B cell (primary cell): ENCODE results near the gene ATP8B3. TPM values are rescaled to one million over a fixed set of nuclear protein-coding genes. Genes with fewer than 3 reads are reported as not detected.
A peak's percentile ranks its signal among the peaks of the same experiment; 100 is the strongest.

ENCODE experiments used
- ATAC-seq: fragments of 200-7000 bp; cut with Tn5 transposase; one replicate; pipeline ENCODE4 v1.10.0; 2021; ENCODE audit warnings: low read depth, mild to moderate bottlenecking, moderate number of reproducible peaks, moderate library complexity
- CTCF ChIA-PET: fragments of 350-600 bp; sonication (Branson Sonifier 250); formaldehyde crosslinking; loops from one replicate; lab custom pipeline; 2021; ENCODE audit warnings: antibody characterized with exemption, inconsistent platforms; lab: Charles Lee
- POLR2A ChIA-PET: fragments of 350-600 bp; sonication (Branson Sonifier 250); formaldehyde crosslinking; loops from one replicate; lab custom pipeline; 2021; ENCODE audit warnings: antibody characterized with exemption; lab: Charles Lee
- DNase-seq: peaks from one replicate; pipeline ENCODE4 v3.0.0; 2013
- H2AFZ ChIP-seq: 2 replicates; pipeline ENCODE4 v1.6.1; 2012; ENCODE audit warnings: mild to moderate bottlenecking, low read depth, low read length; ENCODE audit not compliant: insufficient read depth, poor library complexity, severe bottlenecking
- H3K27ac ChIP-seq, 2 donors: 1 replicate in 1 of 2; 2 replicates in 1 of 2; pipeline ENCODE4 v1.5.1; 2012 to 2013; ENCODE audit warnings: low read length in 2 of 2, mild to moderate bottlenecking in 2 of 2, moderate library complexity in 1 of 2
- H3K27me3 ChIP-seq, 4 experiments: fragments of 200-600 bp in 1 of 4; sonication (generic) in 1 of 4; replicated peaks in 1 of 4; 1 replicate in 2 of 4; 2 replicates in 2 of 4; pipeline versions ENCODE4 v1.6.1 to v1.7.0; 2013 to 2016; ENCODE audit warnings: low read length in 3 of 4, mild to moderate bottlenecking in 2 of 4, mixed read lengths in 1 of 4, moderate library complexity in 1 of 4; ENCODE audit not compliant: insufficient read depth in 4 of 4, control insufficient read depth in 3 of 4; ENCODE audit errors: control extremely low read depth in 1 of 4
- H3K36me3 ChIP-seq, 2 experiments: replicated peaks in 1 of 2; 1 replicate in 1 of 2; 2 replicates in 1 of 2; pipeline versions ENCODE4 v1.6.1 to v1.7.1; 2013; ENCODE audit warnings: low read length in 1 of 2; ENCODE audit not compliant: insufficient read depth in 2 of 2, control insufficient read depth in 1 of 2; ENCODE audit errors: control extremely low read depth in 1 of 2, extremely low read depth in 1 of 2
- H3K4me1 ChIP-seq, 2 donors: fragments of 200-600 bp in 1 of 2; sonication (generic) in 1 of 2; 1 replicate in 1 of 2; 2 replicates in 1 of 2; pipeline versions ENCODE4 v1.5.1 to v1.6.1; 2013 to 2017; ENCODE audit warnings: low read length in 2 of 2; ENCODE audit not compliant: control insufficient read depth in 2 of 2, insufficient read depth in 2 of 2
- H3K4me2 ChIP-seq: replicated peaks from 2 replicates; pipeline ENCODE3; 2012; ENCODE audit warnings: mild to moderate bottlenecking, low read depth, low read length; ENCODE audit not compliant: poor library complexity, severe bottlenecking
- H3K4me3 ChIP-seq, 5 experiments: fragments of 200-600 bp in 1 of 5; sonication (generic) in 1 of 5; 1 replicate in 3 of 5; 2 replicates in 2 of 5; pipeline versions ENCODE4 v1.5.1 to v1.7.0; 2011 to 2016; ENCODE audit warnings: low read length in 4 of 5, mild to moderate bottlenecking in 4 of 5, low read depth in 2 of 5, control low read depth in 1 of 5, moderate library complexity in 1 of 5; ENCODE audit not compliant: insufficient read depth in 1 of 5; ENCODE audit errors: control extremely low read depth in 1 of 5, extremely low read depth in 1 of 5
- H3K79me2 ChIP-seq: fragments of 200-600 bp; sonication (generic); one replicate; pipeline ENCODE4 v1.6.0; 2016; ENCODE audit warnings: low read length; ENCODE audit not compliant: control insufficient read depth, insufficient read depth
- H3K9ac ChIP-seq: fragments of 200-600 bp; sonication (generic); 2 replicates; pipeline ENCODE4 v1.6.1; 2017; ENCODE audit warnings: mild to moderate bottlenecking, low read length, moderate library complexity
- H3K9me3 ChIP-seq, 3 donors: one replicate each; pipeline versions ENCODE4 v1.6.1 to v1.7.1; 2013; ENCODE audit warnings: low read length in 2 of 3; ENCODE audit not compliant: control insufficient read depth in 2 of 3, insufficient read depth in 1 of 3; ENCODE audit errors: control extremely low read depth in 1 of 3
- H4K20me1 ChIP-seq: 2 replicates; pipeline ENCODE4 v1.6.0; 2012; ENCODE audit warnings: mild to moderate bottlenecking, low read length; ENCODE audit not compliant: insufficient read depth, control insufficient read depth, poor library complexity, severe bottlenecking
- H3K27ac Mint-ChIP-seq: one replicate; pipeline ENCODE4 v1.8.0; 2021; ENCODE audit warnings: mixed read lengths
- H3K27me3 Mint-ChIP-seq: one replicate; pipeline ENCODE4 v1.8.0; 2021; ENCODE audit warnings: mixed read lengths
- H3K4me1 Mint-ChIP-seq: one replicate; pipeline ENCODE4 v1.8.0; 2021; ENCODE audit warnings: mixed read lengths
- H3K4me3 Mint-ChIP-seq: one replicate; pipeline ENCODE4 v1.8.0; 2021; ENCODE audit warnings: mixed read lengths
- H3K9me3 Mint-ChIP-seq: one replicate; pipeline ENCODE4 v1.8.0; 2022; ENCODE audit warnings: mixed read lengths; ENCODE audit not compliant: insufficient read depth
- EZH2 ChIP-seq: IDR thresholded peaks from 2 replicates; pipeline ENCODE4 v1.6.1; 2012; ENCODE audit warnings: borderline replicate concordance, low read depth, mild to moderate bottlenecking, moderate library complexity, low read length; ENCODE audit not compliant: insufficient read depth, poor library complexity, severe bottlenecking
- WGBS: methylation state at CpG from one replicate; pipeline ENCODE4 v1.1.5; 2013; ENCODE audit warnings: missing lambda C conversion rate; ENCODE audit not compliant: insufficient coverage; 5-methylcytosine and 5-hydroxymethylcytosine counted together
- intact Hi-C: fragments of 100-400 bp; cut with micrococcal nuclease; formaldehyde crosslinking; loops from one replicate; pipeline ENCODE4 v1.10.0; 2022
- polyA plus RNA-seq: library from polyadenylated mRNA; depleted of rRNA; stranded (reverse); fragments of >200 nt; gene quantifications from 2 replicates; pipeline ENCODE4 v1.2.3, GENCODE V29; 2012
- total RNA-seq, 2 donors: library from RNA; stranded (reverse); fragments of 120-200 nt in 1 of 2; gene quantifications; 1 replicate in 1 of 2; 2 replicates in 1 of 2; pipeline versions ENCODE4 v1.2.3 to v1.2.4, GENCODE V29; 2013 to 2022
- TF ChIP-seq, protein P1 (sequence below): fragments of 200-600 bp; IDR thresholded peaks from one replicate; pipeline ENCODE4 v1.8.0; 2022; ENCODE audit warnings: antibody characterized with exemption, mild to moderate bottlenecking

ATP8B3 gene
- total and polyA plus RNA-seq, 2 donors (not counting 1 experiment from before 2014, with no cell fraction given), result 0.89 to 5.1 TPM

DNA sequence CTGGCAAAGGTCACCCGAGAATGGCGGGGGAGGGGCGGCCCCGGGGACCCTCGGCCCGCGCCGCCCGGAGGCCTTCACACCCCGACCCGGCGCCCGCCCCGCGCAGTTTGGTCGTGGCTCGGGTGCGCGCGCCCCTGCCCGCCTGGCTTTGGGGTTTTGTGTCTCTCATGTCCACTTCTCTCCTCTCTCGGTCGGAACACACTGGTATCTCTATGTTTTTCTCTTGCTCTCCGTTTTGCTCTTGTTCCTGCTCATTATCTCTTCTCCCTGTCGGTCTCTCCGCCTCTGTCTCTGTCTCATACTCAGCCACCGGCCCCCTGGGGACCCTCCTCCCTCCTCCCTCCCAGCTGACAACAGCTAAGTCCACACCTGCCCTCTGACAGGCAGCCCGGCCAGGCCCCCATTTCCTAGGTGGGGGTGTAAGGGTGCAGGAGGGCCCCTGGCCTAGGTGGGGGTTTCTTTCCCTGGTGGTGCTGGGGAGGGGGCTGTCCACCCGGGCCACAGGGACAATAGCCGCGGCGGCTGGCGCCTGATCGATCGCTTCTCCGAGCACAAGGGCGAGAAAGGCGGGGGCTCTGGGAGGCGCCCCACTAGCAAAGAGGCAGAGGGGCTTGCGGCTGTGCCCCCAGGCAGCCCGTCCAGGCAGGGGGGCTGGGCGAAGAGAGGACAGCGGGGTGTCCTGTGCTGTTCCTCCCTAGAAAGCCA, 56.5 kb downstream of the ATP8B3 start:
- H3K4me3 Mint-ChIP-seq, result peak overlapping the region; percentile 68
- H3K4me1 Mint-ChIP-seq, result peaks cover 25% of the 10 kb centered on the region
- H3K27me3 Mint-ChIP-seq, result peaks cover 31% of the 10 kb centered on the region
- H3K27ac Mint-ChIP-seq, result peak overlapping the region; percentile 74
- H3K4me2 ChIP-seq, result peak overlapping the region; percentile 52
- H3K27me3 ChIP-seq, result peaks cover 0 to 85% (median 58%) of the 10 kb centered on the region in 4 experiments
- H3K4me3 ChIP-seq, result no peak overlapping the region
- no peak overlapping the region for H3K9ac ChIP-seq
- POLR2A ChIA-PET, result no interaction called here
- DNase-seq, result peak; percentile 40
- H3K9me3 ChIP-seq, result peaks cover 0 to 68% (median 0%) of the 10 kb centered on the region in 3 donors
- no peaks in the 10 kb centered on the region for H3K79me2 ChIP-seq
- CTCF ChIA-PET, result no interaction called here
- H3K9me3 Mint-ChIP-seq, result no peaks in the 10 kb centered on the region
- WGBS, result 7% methylated on average over 40 of the region's 43 CpGs
- H4K20me1 ChIP-seq, result peaks cover 9% of the 10 kb centered on the region
- no peak overlapping the region for H3K27ac ChIP-seq
- peaks cover 52 to 64% of the 10 kb centered on the region in 2 donors for H3K4me1 ChIP-seq
- intact Hi-C loops, result no loop called here
- H3K36me3 ChIP-seq, result no peaks in the 10 kb centered on the region
- no peak for ATAC-seq
- no peak for TF ChIP-seq EZH2
- TF ChIP-seq, protein P1, sequence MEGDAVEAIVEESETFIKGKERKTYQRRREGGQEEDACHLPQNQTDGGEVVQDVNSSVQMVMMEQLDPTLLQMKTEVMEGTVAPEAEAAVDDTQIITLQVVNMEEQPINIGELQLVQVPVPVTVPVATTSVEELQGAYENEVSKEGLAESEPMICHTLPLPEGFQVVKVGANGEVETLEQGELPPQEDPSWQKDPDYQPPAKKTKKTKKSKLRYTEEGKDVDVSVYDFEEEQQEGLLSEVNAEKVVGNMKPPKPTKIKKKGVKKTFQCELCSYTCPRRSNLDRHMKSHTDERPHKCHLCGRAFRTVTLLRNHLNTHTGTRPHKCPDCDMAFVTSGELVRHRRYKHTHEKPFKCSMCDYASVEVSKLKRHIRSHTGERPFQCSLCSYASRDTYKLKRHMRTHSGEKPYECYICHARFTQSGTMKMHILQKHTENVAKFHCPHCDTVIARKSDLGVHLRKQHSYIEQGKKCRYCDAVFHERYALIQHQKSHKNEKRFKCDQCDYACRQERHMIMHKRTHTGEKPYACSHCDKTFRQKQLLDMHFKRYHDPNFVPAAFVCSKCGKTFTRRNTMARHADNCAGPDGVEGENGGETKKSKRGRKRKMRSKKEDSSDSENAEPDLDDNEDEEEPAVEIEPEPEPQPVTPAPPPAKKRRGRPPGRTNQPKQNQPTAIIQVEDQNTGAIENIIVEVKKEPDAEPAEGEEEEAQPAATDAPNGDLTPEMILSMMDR, result no peak
- no peak overlapping the region for H2AFZ ChIP-seq
